Neural cell (in vitro differentiated cells): Measurements from ENCODE around the gene PAMR1. TPM values are rescaled to one million over a fixed set of nuclear protein-coding genes. Genes with fewer than 3 reads are reported as not detected.

Source experiments
- H2AFZ ChIP-seq: fragments of 200-600, 300-800 bp; sonication (generic), shearing (Covaris generic); 2 replicates; pipeline ENCODE4 v1.6.0; 2014; ENCODE audit warnings: low read depth, mild to moderate bottlenecking, antibody characterized with exemption, low read length, moderate library complexity
- H3F3A ChIP-seq: fragments of 200-600 bp; shearing (Covaris generic); 2 replicates; pipeline ENCODE4 v1.6.1; 2016; ENCODE audit warnings: mild to moderate bottlenecking, moderate library complexity, mixed read lengths, antibody characterized with exemption, low read length; ENCODE audit not compliant: insufficient read depth, poor library complexity, severe bottlenecking
- H3K27ac ChIP-seq: fragments of 200-600, 300-800 bp; sonication (generic), shearing (Covaris generic); 2 replicates; pipeline ENCODE4 v1.5.1; 2014; ENCODE audit warnings: mild to moderate bottlenecking, low read length, moderate library complexity
- H3K27me3 ChIP-seq: fragments of 300-800, 200-600 bp; sonication (generic), shearing (Covaris generic); 2 replicates; pipeline ENCODE4 v1.6.0; 2014; ENCODE audit warnings: mild to moderate bottlenecking, low read depth, low read length, moderate library complexity; ENCODE audit not compliant: insufficient read depth
- H3K36me3 ChIP-seq: fragments of 300-800, 200-600 bp; sonication (generic), shearing (Covaris generic); 2 replicates; pipeline ENCODE4 v1.5.1; 2014; ENCODE audit warnings: mild to moderate bottlenecking, antibody characterized with exemption, low read length, moderate library complexity; ENCODE audit not compliant: insufficient read depth
- H3K4me2 ChIP-seq: fragments of 300-800, 200-600 bp; sonication (generic), shearing (Covaris generic); 2 replicates; pipeline ENCODE4 v1.6.0; 2014; ENCODE audit warnings: mild to moderate bottlenecking, low read length
- H3K4me3 ChIP-seq: fragments of 300-800, 200-600 bp; sonication (generic), shearing (Covaris generic); 2 replicates; pipeline ENCODE4 v1.5.1; 2014; ENCODE audit warnings: mild to moderate bottlenecking, low read length, moderate library complexity
- H3K79me2 ChIP-seq: fragments of 200-600 bp; shearing (Covaris generic); replicated peaks from 2 replicates; pipeline ENCODE4 v1.6.0; 2014; ENCODE audit warnings: mild to moderate bottlenecking, low read length, moderate library complexity; ENCODE audit not compliant: insufficient read depth
- H3K9ac ChIP-seq: fragments of 300-800, 200-600 bp; sonication (generic), shearing (Covaris generic); 2 replicates; pipeline ENCODE4 v1.6.1; 2016; ENCODE audit warnings: mild to moderate bottlenecking, low read length, mixed read lengths
- H3K9me2 ChIP-seq: fragments of 200-600 bp; shearing (Covaris generic); 2 replicates; pipeline ENCODE4 v1.6.1; 2016; ENCODE audit warnings: mild to moderate bottlenecking, low read length, mixed read lengths; ENCODE audit not compliant: insufficient read depth
- H3K9me3 ChIP-seq: fragments of 200-600, 300-800 bp; sonication (generic), shearing (Covaris generic); 2 replicates; pipeline ENCODE4 v1.6.1; 2016; ENCODE audit warnings: mild to moderate bottlenecking, mixed run types, low read length, moderate library complexity, mixed read lengths
- H4K20me1 ChIP-seq: fragments of 200-600 bp; shearing (Covaris generic); 2 replicates; pipeline ENCODE4 v1.6.1; 2016; ENCODE audit warnings: mild to moderate bottlenecking, mixed run types; ENCODE audit not compliant: insufficient read depth
- EP300 ChIP-seq: fragments of 450-650 bp; conservative IDR thresholded peaks from 2 replicates; pipeline ENCODE4 v1.6.1; 2014; ENCODE audit warnings: antibody characterized with exemption, mild to moderate bottlenecking, moderate library complexity; ENCODE audit not compliant: poor library complexity, severe bottlenecking
- EZH2 ChIP-seq: fragments of 200-600, 300-800 bp; shearing (Covaris generic), sonication (generic); IDR thresholded peaks from 2 replicates; pipeline ENCODE4 v1.6.1; 2014; ENCODE audit warnings: antibody characterized with exemption, low read length, borderline replicate concordance, mild to moderate bottlenecking; ENCODE audit not compliant: insufficient read depth, poor library complexity, severe bottlenecking
- MXI1 ChIP-seq: fragments of 450-650 bp; conservative IDR thresholded peaks from 2 replicates; pipeline ENCODE4 v1.6.1; 2014; ENCODE audit warnings: antibody characterized with exemption, mild to moderate bottlenecking; ENCODE audit not compliant: poor library complexity, severe bottlenecking
- POLR2AphosphoS5 ChIP-seq: IDR thresholded peaks from 2 replicates; pipeline ENCODE4 v1.6.1; 2012
- RAD21 ChIP-seq: fragments of 450-650 bp; conservative IDR thresholded peaks from 2 replicates; pipeline ENCODE4 v1.6.1; 2014; ENCODE audit warnings: antibody characterized with exemption, mild to moderate bottlenecking, moderate library complexity
- SMC3 ChIP-seq: fragments of 450-650 bp; conservative IDR thresholded peaks from 2 replicates; pipeline ENCODE4 v1.6.1; 2014; ENCODE audit warnings: antibody characterized with exemption, mild to moderate bottlenecking, moderate library complexity; ENCODE audit not compliant: poor library complexity
- TAF1 ChIP-seq: IDR thresholded peaks from 2 replicates; pipeline ENCODE4 v1.6.1; 2012; ENCODE audit warnings: low read depth
- polyA plus RNA-seq: library from polyadenylated mRNA; depleted of rRNA; stranded (reverse); fragments of >200 nt; gene quantifications from 2 replicates; pipeline ENCODE4 v1.2.3, GENCODE V29; 2014
- TF ChIP-seq, protein P1 (sequence below): IDR thresholded peaks from 2 replicates; pipeline ENCODE4 v1.6.1; 2012; ENCODE audit warnings: borderline replicate concordance
- TF ChIP-seq, protein P2 (sequence below): fragments of 450-650 bp; IDR thresholded peaks from 2 replicates; pipeline ENCODE4 v1.5.1; 2014; ENCODE audit warnings: antibody characterized with exemption, mild to moderate bottlenecking, moderate library complexity; ENCODE audit not compliant: poor library complexity, severe bottlenecking

The PAMR1 gene
- polyA plus RNA-seq, 1 donor from 2014 or later, result 0.48 TPM

DNA sequence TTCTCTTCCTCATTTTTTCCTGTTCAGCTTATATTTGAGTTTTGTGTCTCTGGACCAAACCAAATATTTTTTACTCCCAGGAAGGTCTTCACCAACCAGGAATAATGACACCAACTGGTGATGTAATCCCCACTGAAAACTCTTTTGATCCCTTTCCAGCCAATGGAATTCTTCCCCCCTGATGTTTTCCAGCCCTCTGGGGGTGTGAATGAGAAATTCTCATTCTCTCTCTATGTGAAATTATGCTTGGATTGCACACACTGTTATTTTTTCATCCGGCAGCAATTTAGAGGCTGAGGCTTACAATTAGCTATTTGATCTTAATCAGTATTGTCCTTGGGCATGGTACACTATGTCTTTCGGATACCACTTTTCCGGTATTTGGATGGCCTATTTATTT is 66.6 kb downstream of the PAMR1 start:
- no peak overlapping the region for H3K4me3 ChIP-seq
- no peak for TF ChIP-seq EZH2
- no peak for TF ChIP-seq SMC3
- TF ChIP-seq EP300, result no peak
- TF ChIP-seq MXI1, result no peak
- no peak for TF ChIP-seq RAD21
- TF ChIP-seq TAF1, result no peak
- TF ChIP-seq, protein P1, sequence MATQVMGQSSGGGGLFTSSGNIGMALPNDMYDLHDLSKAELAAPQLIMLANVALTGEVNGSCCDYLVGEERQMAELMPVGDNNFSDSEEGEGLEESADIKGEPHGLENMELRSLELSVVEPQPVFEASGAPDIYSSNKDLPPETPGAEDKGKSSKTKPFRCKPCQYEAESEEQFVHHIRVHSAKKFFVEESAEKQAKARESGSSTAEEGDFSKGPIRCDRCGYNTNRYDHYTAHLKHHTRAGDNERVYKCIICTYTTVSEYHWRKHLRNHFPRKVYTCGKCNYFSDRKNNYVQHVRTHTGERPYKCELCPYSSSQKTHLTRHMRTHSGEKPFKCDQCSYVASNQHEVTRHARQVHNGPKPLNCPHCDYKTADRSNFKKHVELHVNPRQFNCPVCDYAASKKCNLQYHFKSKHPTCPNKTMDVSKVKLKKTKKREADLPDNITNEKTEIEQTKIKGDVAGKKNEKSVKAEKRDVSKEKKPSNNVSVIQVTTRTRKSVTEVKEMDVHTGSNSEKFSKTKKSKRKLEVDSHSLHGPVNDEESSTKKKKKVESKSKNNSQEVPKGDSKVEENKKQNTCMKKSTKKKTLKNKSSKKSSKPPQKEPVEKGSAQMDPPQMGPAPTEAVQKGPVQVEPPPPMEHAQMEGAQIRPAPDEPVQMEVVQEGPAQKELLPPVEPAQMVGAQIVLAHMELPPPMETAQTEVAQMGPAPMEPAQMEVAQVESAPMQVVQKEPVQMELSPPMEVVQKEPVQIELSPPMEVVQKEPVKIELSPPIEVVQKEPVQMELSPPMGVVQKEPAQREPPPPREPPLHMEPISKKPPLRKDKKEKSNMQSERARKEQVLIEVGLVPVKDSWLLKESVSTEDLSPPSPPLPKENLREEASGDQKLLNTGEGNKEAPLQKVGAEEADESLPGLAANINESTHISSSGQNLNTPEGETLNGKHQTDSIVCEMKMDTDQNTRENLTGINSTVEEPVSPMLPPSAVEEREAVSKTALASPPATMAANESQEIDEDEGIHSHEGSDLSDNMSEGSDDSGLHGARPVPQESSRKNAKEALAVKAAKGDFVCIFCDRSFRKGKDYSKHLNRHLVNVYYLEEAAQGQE, result no peak
- TF ChIP-seq POLR2AphosphoS5, result no peak
- TF ChIP-seq, protein P2, sequence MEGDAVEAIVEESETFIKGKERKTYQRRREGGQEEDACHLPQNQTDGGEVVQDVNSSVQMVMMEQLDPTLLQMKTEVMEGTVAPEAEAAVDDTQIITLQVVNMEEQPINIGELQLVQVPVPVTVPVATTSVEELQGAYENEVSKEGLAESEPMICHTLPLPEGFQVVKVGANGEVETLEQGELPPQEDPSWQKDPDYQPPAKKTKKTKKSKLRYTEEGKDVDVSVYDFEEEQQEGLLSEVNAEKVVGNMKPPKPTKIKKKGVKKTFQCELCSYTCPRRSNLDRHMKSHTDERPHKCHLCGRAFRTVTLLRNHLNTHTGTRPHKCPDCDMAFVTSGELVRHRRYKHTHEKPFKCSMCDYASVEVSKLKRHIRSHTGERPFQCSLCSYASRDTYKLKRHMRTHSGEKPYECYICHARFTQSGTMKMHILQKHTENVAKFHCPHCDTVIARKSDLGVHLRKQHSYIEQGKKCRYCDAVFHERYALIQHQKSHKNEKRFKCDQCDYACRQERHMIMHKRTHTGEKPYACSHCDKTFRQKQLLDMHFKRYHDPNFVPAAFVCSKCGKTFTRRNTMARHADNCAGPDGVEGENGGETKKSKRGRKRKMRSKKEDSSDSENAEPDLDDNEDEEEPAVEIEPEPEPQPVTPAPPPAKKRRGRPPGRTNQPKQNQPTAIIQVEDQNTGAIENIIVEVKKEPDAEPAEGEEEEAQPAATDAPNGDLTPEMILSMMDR, result no peak
- no peaks in the 10 kb centered on the region for H3K79me2 ChIP-seq
- H3K27me3 ChIP-seq, result no peaks in the 10 kb centered on the region
- H3K36me3 ChIP-seq, result no peaks in the 10 kb centered on the region
- H3F3A ChIP-seq, result no peaks in the 10 kb centered on the region
- H3K4me2 ChIP-seq, result no peak overlapping the region
- H3K9me3 ChIP-seq, result no peaks in the 10 kb centered on the region
- H2AFZ ChIP-seq, result no peak overlapping the region
- H3K9me2 ChIP-seq, result no peaks in the 10 kb centered on the region
- H4K20me1 ChIP-seq, result no peaks in the 10 kb centered on the region
- no peak overlapping the region for H3K27ac ChIP-seq
- H3K9ac ChIP-seq, result no peak overlapping the region

DNA sequence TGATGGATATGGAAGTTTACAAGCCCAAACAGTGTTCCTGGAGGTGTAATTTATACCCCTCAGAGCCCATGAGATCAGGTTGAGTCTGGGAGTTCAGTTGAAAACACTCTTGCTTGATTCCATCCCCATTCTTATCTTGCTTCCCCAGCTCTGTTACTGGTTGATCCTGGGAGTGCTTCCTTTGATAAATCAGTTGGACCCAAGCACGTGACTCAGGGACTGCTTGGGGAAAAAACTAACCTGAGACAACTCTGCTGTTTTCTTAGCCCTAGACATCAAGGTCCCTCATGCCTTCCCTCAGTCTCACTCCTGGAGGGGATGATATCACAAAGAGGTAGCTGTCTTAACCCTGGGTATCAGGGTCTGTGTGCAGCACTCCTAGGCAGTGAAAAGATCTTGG is 71.1 kb downstream of the PAMR1 start:
- TF ChIP-seq, protein P2, result no peak
- TF ChIP-seq, protein P1, result no peak
- TF ChIP-seq EZH2 (no peak), EP300 (no peak), RAD21 (no peak), SMC3 (no peak), TAF1 (no peak), MXI1 (no peak), POLR2AphosphoS5 (no peak)
- Histone ChIP-seq H4K20me1 (no peaks in the 10 kb centered on the region), H3K4me2 (no peak overlapping the region), H3K9me3 (no peaks in the 10 kb centered on the region), H3K79me2 (no peaks in the 10 kb centered on the region), H3K9ac (no peak overlapping the region), H3K4me3 (no peak overlapping the region), H3F3A (no peaks in the 10 kb centered on the region), H3K27ac (no peak overlapping the region), H3K9me2 (no peaks in the 10 kb centered on the region), H3K36me3 (no peaks in the 10 kb centered on the region), H2AFZ (no peak overlapping the region), H3K27me3 (no peaks in the 10 kb centered on the region)
